K562 (cell line): ENCODE results near the gene MYO18B.

Source experiments
- CREM ChIP-seq: IDR thresholded peaks from 2 replicates; pipeline ENCODE4 v1.6.1; 2014; ENCODE audit warnings: antibody characterized with exemption, low read depth
- CTCF ChIP-seq, 3 experiments: IDR thresholded peaks in 2 of 3; conservative IDR thresholded peaks in 1 of 3; 2 replicates each; pipeline ENCODE4 v1.5.1; 2011 to 2012; ENCODE audit warnings: low read length in 3 of 3, mild to moderate bottlenecking in 3 of 3, control low read depth in 2 of 3, improper control_type of control experiment in 1 of 3, inconsistent platforms in 1 of 3, low read depth in 1 of 3, mixed read lengths in 1 of 3, moderate library complexity in 1 of 3; ENCODE audit not compliant: insufficient read depth in 2 of 3
- EZH2 ChIP-seq: IDR thresholded peaks from 2 replicates; pipeline ENCODE4 v1.6.1; 2012; ENCODE audit warnings: low read depth, mild to moderate bottlenecking, inconsistent platforms, low read length, borderline replicate concordance
- GABPA ChIP-seq: fragments of 200-800 bp; sonication (Bioruptor generic); conservative IDR thresholded peaks from 2 replicates; pipeline ENCODE4 v1.6.1; 2016; ENCODE audit warnings: low read depth, missing genetic modification characterization, missing compliant biosample characterization
- HMG20A ChIP-seq: fragments of 450-650 bp; formaldehyde crosslinking; conservative IDR thresholded peaks from 2 replicates; pipeline ENCODE4 v1.4.0; 2020; ENCODE audit warnings: mild to moderate bottlenecking, mixed read lengths
- KLF6 ChIP-seq: fragments of 250-450 bp; sonication (Bioruptor Pico); IDR thresholded peaks from 2 replicates; pipeline ENCODE4 v1.4.0; 2020; ENCODE audit warnings: mild to moderate bottlenecking, moderate library complexity, borderline replicate concordance
- MEF2D ChIP-seq: conservative IDR thresholded peaks from 2 replicates; pipeline ENCODE4 v1.6.1; 2016; ENCODE audit warnings: low read depth, missing genetic modification characterization, missing compliant biosample characterization
- MLLT1 ChIP-seq, 2 experiments: fragments of 450-650 bp; IDR thresholded peaks; 2 replicates each; pipeline ENCODE4 v1.6.1; 2016
- NFE2 ChIP-seq: IDR thresholded peaks from 2 replicates; pipeline ENCODE4 v1.6.1; 2014; ENCODE audit warnings: antibody characterized with exemption, low read depth
- SLC30A9 ChIP-seq: fragments of 250-450 bp; sonication (Bioruptor Pico); IDR thresholded peaks from 2 replicates; pipeline ENCODE4 v1.8.0; 2022; ENCODE audit warnings: mild to moderate bottlenecking, moderate library complexity
- SMAD3 ChIP-seq: fragments of 450-650 bp; formaldehyde crosslinking; conservative IDR thresholded peaks from 2 replicates; pipeline ENCODE4 v1.4.0; 2020; ENCODE audit warnings: mild to moderate bottlenecking
- YY1 ChIP-seq, 3 experiments: IDR thresholded peaks; 2 replicates each; pipeline ENCODE4 v1.6.1; 2011; ENCODE audit warnings: low read length in 2 of 3, mild to moderate bottlenecking in 2 of 3, moderate library complexity in 2 of 3, borderline replicate concordance in 1 of 3, control low read depth in 1 of 3, low read depth in 1 of 3; ENCODE audit not compliant: insufficient read depth in 3 of 3, insufficient replicate concordance in 2 of 3, control insufficient read depth in 1 of 3, insufficient read length in 1 of 3; ENCODE audit errors: extremely low read depth in 1 of 3
- TF ChIP-seq, protein P1 (sequence below), 2 experiments: fragments of 450-650 bp; formaldehyde crosslinking in 1 of 2; IDR thresholded peaks; 2 replicates each; pipeline versions ENCODE4 v1.4.0 to v1.6.1; 2014 to 2020; ENCODE audit warnings: mild to moderate bottlenecking in 2 of 2, borderline replicate concordance in 1 of 2, low read depth in 1 of 2

DNA sequence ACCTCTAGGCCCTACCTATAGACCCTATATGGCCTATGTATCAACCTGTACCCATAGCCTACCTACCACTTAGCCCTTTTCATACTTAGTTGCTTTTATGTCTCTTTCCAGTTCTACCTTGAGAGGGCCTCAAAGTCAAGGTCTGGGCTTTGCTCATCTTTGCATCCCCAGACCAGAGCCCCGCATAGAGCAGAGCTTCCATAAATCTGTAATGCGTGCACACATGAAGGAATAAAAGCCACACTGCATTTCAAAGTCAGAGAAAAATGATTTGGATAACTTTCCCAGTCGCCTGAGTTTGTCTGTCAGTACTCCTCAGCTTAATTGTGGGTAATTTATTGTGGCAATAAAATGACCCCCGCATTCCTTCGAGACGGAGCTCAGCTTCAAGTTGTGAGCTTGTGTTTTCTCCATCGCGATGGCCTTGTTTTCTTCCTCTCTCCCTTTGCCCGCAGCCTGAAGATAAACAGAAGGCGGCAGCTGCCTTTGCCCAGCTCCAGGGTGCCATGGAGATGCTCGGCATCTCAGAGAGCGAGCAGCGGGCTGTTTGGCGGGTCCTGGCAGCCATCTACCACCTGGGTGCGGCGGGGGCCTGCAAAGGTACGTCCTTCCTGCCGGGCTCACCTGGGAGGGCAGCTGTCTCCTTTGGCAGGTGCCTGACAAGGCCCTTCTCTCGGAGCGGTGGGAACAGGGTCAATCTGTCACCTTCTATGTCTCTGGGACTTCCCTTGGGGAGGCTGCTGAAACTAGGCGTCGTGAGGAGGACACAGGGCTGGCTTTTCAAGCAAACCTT lies 55.7 kb downstream of the MYO18B start:
- TF ChIP-seq CREM, result no peak
- no peak for TF ChIP-seq GABPA (tag)
- TF ChIP-seq KLF6 (CRISPR knock-in tag), result no peak
- no peak for TF ChIP-seq MLLT1 (IDR thresholded peaks at IDR 0.05)
- no peak for TF ChIP-seq SMAD3 (CRISPR knock-in tag)
- TF ChIP-seq, protein P1, sequence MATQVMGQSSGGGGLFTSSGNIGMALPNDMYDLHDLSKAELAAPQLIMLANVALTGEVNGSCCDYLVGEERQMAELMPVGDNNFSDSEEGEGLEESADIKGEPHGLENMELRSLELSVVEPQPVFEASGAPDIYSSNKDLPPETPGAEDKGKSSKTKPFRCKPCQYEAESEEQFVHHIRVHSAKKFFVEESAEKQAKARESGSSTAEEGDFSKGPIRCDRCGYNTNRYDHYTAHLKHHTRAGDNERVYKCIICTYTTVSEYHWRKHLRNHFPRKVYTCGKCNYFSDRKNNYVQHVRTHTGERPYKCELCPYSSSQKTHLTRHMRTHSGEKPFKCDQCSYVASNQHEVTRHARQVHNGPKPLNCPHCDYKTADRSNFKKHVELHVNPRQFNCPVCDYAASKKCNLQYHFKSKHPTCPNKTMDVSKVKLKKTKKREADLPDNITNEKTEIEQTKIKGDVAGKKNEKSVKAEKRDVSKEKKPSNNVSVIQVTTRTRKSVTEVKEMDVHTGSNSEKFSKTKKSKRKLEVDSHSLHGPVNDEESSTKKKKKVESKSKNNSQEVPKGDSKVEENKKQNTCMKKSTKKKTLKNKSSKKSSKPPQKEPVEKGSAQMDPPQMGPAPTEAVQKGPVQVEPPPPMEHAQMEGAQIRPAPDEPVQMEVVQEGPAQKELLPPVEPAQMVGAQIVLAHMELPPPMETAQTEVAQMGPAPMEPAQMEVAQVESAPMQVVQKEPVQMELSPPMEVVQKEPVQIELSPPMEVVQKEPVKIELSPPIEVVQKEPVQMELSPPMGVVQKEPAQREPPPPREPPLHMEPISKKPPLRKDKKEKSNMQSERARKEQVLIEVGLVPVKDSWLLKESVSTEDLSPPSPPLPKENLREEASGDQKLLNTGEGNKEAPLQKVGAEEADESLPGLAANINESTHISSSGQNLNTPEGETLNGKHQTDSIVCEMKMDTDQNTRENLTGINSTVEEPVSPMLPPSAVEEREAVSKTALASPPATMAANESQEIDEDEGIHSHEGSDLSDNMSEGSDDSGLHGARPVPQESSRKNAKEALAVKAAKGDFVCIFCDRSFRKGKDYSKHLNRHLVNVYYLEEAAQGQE (IDR thresholded peaks at IDR 0.05; ENCODE audit: borderline replicate concordance), result no peak
- TF ChIP-seq, protein P1 (CRISPR knock-in tag; IDR thresholded peaks at IDR 0.05; ENCODE audit: low read depth), result no peak
- TF ChIP-seq CTCF (IDR thresholded peaks at IDR 0.05 in 2 of 3, conservative IDR thresholded peaks at IDR 0.05 in 1 of 3; ENCODE audit: insufficient read depth in 2 of 3, low read depth in 1 of 3, low read length in 3 of 3), result no peak
- TF ChIP-seq MEF2D (tag), result no peak
- TF ChIP-seq SLC30A9 (CRISPR knock-in tag), result no peak
- TF ChIP-seq EZH2, result no peak
- TF ChIP-seq HMG20A (CRISPR knock-in tag), result no peak
- no peak for TF ChIP-seq NFE2
- no peak for TF ChIP-seq YY1 (IDR thresholded peaks at IDR 0.05; ENCODE audit: borderline replicate concordance in 1 of 3, control insufficient read depth in 1 of 3, extremely low read depth in 1 of 3, insufficient read depth in 3 of 3, insufficient read length in 1 of 3, insufficient replicate concordance in 2 of 3, low read depth in 1 of 3, low read length in 2 of 3)
